ENCODE measurements around the gene ZCCHC4.
"Not testable (repeated sequence)": the region's sequence is repeated elsewhere in the genome, so short reads cannot be mapped to it uniquely, and the experiment has no call there.

ZCCHC4 gene

GRCh38 chr4:25320773-25321172, 8.2 kb downstream of the ZCCHC4 start:
- no peak overlapping the region for H3K27ac ChIP-seq (ENCODE audit: extremely low read depth, low read depth, low read length)
- TF ChIP-seq ZNF510 (tag by site-specific recombination; IDR thresholded peaks at IDR 0.05; ENCODE audit: insufficient replicate concordance) (no peak), ZSCAN23 (tag by site-specific recombination; IDR thresholded peaks at IDR 0.05) (no peak), ZNF837 (tag by site-specific recombination; IDR thresholded peaks at IDR 0.05) (no peak), ZNF768 (tag by site-specific recombination; IDR thresholded peaks at IDR 0.05) (no peak)
- no peaks in the 10 kb centered on the region for H3K9me3 ChIP-seq (ENCODE audit: control insufficient read depth, insufficient read depth, low read depth, low read length)
- ChIA-PET POLR2A (no interaction called here), CTCF (interaction anchor here (0.7 to 1.3 kb wide), 2 partner anchors 8 to 24 kb away, joined by 5 to 7 read pairs; partner anchors contain the start of gene ZCCHC4)
- H3K36me3 ChIP-seq (ENCODE audit: control insufficient read depth in 2 of 2, insufficient read depth in 1 of 2, low read length in 2 of 2) = peaks cover under 1 to 20% of the 10 kb centered on the region in 2 experiments
- no peak overlapping the region for H3K4me3 ChIP-seq (ENCODE audit: low read depth, low read length)
- H3K4me1 ChIP-seq (ENCODE audit: control insufficient read depth, insufficient read depth, low read length) = no peaks in the 10 kb centered on the region

- Histone ChIP-seq H3K27ac (ENCODE audit: extremely low read depth, low read depth, low read length) (no peak overlapping the region), H3K4me1 (ENCODE audit: control insufficient read depth, insufficient read depth, low read length) (no peaks in the 10 kb centered on the region), H3K36me3 (ENCODE audit: control insufficient read depth in 2 of 2, insufficient read depth in 1 of 2, low read length in 2 of 2) (peaks cover 0 to 14% of the 10 kb centered on the region in 2 experiments), H3K9me3 (ENCODE audit: control insufficient read depth, insufficient read depth, low read depth, low read length) (no peaks in the 10 kb centered on the region), H3K4me3 (ENCODE audit: low read depth, low read length) (no peak overlapping the region)
- POLR2A ChIA-PET = no interaction called here
- TF ChIP-seq ZNF488 (tag by site-specific recombination; IDR thresholded peaks at IDR 0.05) = no peak
- TF ChIP-seq ZNF449 (tag by site-specific recombination; IDR thresholded peaks at IDR 0.05) = no peak
- no peak for TF ChIP-seq ZNF664 (tag by site-specific recombination; IDR thresholded peaks at IDR 0.05)
- no peak for TF ChIP-seq ZNF391 (tag by site-specific recombination; IDR thresholded peaks at IDR 0.05; ENCODE audit: borderline replicate concordance, low read depth)
- TF ChIP-seq SP3 (tag by site-specific recombination; IDR thresholded peaks at IDR 0.05) = no peak
- no peak for TF ChIP-seq ZNF629 (tag by site-specific recombination; IDR thresholded peaks at IDR 0.05)
- TF ChIP-seq ZNF362 (tag by site-specific recombination; IDR thresholded peaks at IDR 0.05) = no peak
- TF ChIP-seq TSHZ1 (tag by site-specific recombination; IDR thresholded peaks at IDR 0.05; ENCODE audit: borderline replicate concordance) = no peak
- no peak for TF ChIP-seq ZSCAN23 (tag by site-specific recombination; IDR thresholded peaks at IDR 0.05)
- TF ChIP-seq GLI4 (tag by site-specific recombination; IDR thresholded peaks at IDR 0.05) = no peak
- no peak for TF ChIP-seq MEIS1 (CRISPR knock-in tag; IDR thresholded peaks at IDR 0.05; ENCODE audit: borderline replicate concordance)
- no peak for TF ChIP-seq ZNF791 (tag by site-specific recombination; IDR thresholded peaks at IDR 0.05)
- TF ChIP-seq ZNF302 (tag by site-specific recombination; IDR thresholded peaks at IDR 0.05; ENCODE audit: low read depth) = no peak
- TF ChIP-seq ZNF747 (tag by site-specific recombination; IDR thresholded peaks at IDR 0.05) = no peak
- TF ChIP-seq ZNF837 (tag by site-specific recombination; IDR thresholded peaks at IDR 0.05) = no peak
- no peak for TF ChIP-seq ZNF223 (tag by site-specific recombination; IDR thresholded peaks at IDR 0.05)
- no peak for TF ChIP-seq MZF1 (tag by site-specific recombination; IDR thresholded peaks at IDR 0.05; ENCODE audit: borderline replicate concordance)
- TF ChIP-seq TCF7L2 (IDR thresholded peaks at IDR 0.05; ENCODE audit: borderline replicate concordance, low read depth, low read length) = no peak
- TF ChIP-seq ZNF404 (tag by site-specific recombination; IDR thresholded peaks at IDR 0.05) = no peak
- no peak for TF ChIP-seq ZNF416 (tag by site-specific recombination; IDR thresholded peaks at IDR 0.05)
- CTCF ChIA-PET = interaction anchor here (0.7 to 1.3 kb wide), 2 partner anchors 9 to 23 kb away, joined by 5 to 7 read pairs; partner anchors contain the start of gene ZCCHC4
Observed at GRCh38 chr4:25321703-25322102, 9.1 kb downstream of the ZCCHC4 start.

- CTCF ChIA-PET = interaction anchor here (0.8 kb wide), 1 partner anchor 16 kb away, joined by 4 read pairs; the partner anchor contains the start of gene ZCCHC4
- H3K4me1 ChIP-seq (ENCODE audit: control insufficient read depth, insufficient read depth, low read length); H3K4me3 ChIP-seq (ENCODE audit: low read depth, low read length); H3K36me3 ChIP-seq (ENCODE audit: control insufficient read depth in 2 of 2, insufficient read depth in 1 of 2, low read length in 2 of 2); POLR2A ChIA-PET; H3K9me3 ChIP-seq (ENCODE audit: control insufficient read depth, insufficient read depth, low read depth, low read length); H3K27ac ChIP-seq (ENCODE audit: extremely low read depth, low read depth, low read length): not testable (repeated sequence)
Observed at GRCh38 chr4:25328463-25328862, 15.9 kb downstream of the ZCCHC4 start.
